ENCODE measurements around the gene TTC9C. TPM values are rescaled to one million over a fixed set of nuclear protein-coding genes. Genes with fewer than 3 reads are reported as not detected.

Gene TTC9C
- polyA plus RNA-seq, 1 donor (not counting 4 experiments of a cell fraction or from before 2014, with no cell fraction given) = 26.1 TPM

DNA sequence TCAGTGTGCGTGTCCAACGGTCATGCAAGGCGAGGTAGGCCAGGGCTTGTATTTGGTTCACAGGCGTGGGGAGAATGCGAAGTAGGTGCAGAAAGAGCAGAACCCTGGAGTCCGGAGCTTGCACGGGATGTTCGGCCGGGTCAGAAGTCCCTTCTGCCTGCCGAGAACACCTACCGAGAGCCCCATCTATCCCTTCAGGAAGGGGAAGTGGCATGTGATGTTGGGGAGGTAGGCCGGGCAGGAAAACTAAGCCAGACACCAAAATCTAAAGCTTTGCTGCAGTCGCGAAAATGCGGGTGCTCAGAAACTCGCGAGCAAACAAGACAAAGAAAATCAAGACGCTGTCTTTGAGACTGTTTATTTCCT is 42.5 kb downstream of the TTC9C start:
- Histone ChIP-seq H3K4me3 (ENCODE audit: control insufficient read depth in 2 of 3, extremely low read depth in 1 of 3, insufficient read depth in 2 of 3, low read depth in 1 of 3, low read length in 3 of 3) (peak overlapping the region; percentile 63 to 83 (median 82)), H3K4me2 (ENCODE audit: control insufficient read depth, extremely low read depth, insufficient read depth, low read depth, low read length) (peak overlapping the region; percentile 86), H3K9me1 (ENCODE audit: control insufficient read depth, extremely low read depth, insufficient read depth, low read length) (no peaks in the 10 kb centered on the region), H3K4me1 (ENCODE audit: control insufficient read depth, extremely low read depth, insufficient read depth, low read length) (peaks cover 18% of the 10 kb centered on the region), H3K36me3 (ENCODE audit: control insufficient read depth in 2 of 2, extremely low read depth in 1 of 2, insufficient read depth in 2 of 2, low read length in 2 of 2) (peaks cover 6 to 11% of the 10 kb centered on the region in 2 experiments), H4K20me1 (ENCODE audit: control insufficient read depth, extremely low read depth, insufficient read depth, low read length) (no peaks in the 10 kb centered on the region), H3K79me2 (ENCODE audit: control insufficient read depth, insufficient read depth, low read length) (peaks cover 15% of the 10 kb centered on the region), H2AFZ (ENCODE audit: control insufficient read depth, low read length) (peak overlapping the region; percentile 96), H3K27ac (ENCODE audit: control insufficient read depth, insufficient read depth, low read length) (peak overlapping the region; percentile 85), H3K9me3 (ENCODE audit: control insufficient read depth, low read depth, low read length) (no peaks in the 10 kb centered on the region), H3K9ac (ENCODE audit: control insufficient read depth, extremely low read depth, insufficient read depth, low read length) (peak overlapping the region; percentile 82), H3K27me3 (ENCODE audit: control insufficient read depth, extremely low read depth, insufficient read depth, low read length) (no peaks in the 10 kb centered on the region)
- dilution Hi-C loops (cut with MboI; ENCODE audit: extremely low pct_ligation_motif_present, low sequenced_read_pairs) = no loop called here
- no peak for FAIRE-seq
- DNase-seq (ENCODE audit: low read depth, low spot score) = no peak
- TF ChIP-seq, protein P1, sequence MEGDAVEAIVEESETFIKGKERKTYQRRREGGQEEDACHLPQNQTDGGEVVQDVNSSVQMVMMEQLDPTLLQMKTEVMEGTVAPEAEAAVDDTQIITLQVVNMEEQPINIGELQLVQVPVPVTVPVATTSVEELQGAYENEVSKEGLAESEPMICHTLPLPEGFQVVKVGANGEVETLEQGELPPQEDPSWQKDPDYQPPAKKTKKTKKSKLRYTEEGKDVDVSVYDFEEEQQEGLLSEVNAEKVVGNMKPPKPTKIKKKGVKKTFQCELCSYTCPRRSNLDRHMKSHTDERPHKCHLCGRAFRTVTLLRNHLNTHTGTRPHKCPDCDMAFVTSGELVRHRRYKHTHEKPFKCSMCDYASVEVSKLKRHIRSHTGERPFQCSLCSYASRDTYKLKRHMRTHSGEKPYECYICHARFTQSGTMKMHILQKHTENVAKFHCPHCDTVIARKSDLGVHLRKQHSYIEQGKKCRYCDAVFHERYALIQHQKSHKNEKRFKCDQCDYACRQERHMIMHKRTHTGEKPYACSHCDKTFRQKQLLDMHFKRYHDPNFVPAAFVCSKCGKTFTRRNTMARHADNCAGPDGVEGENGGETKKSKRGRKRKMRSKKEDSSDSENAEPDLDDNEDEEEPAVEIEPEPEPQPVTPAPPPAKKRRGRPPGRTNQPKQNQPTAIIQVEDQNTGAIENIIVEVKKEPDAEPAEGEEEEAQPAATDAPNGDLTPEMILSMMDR (optimal IDR thresholded peaks at IDR 0.05 in 1 of 3, IDR thresholded peaks at IDR 0.05 in 1 of 3, conservative IDR thresholded peaks at IDR 0.05 in 1 of 3; ENCODE audit: extremely low read depth in 1 of 3, insufficient read depth in 2 of 3, low read length in 3 of 3) = no peak
- TF ChIP-seq EZH2 (IDR thresholded peaks at IDR 0.05; ENCODE audit: low read length) = no peak

DNA sequence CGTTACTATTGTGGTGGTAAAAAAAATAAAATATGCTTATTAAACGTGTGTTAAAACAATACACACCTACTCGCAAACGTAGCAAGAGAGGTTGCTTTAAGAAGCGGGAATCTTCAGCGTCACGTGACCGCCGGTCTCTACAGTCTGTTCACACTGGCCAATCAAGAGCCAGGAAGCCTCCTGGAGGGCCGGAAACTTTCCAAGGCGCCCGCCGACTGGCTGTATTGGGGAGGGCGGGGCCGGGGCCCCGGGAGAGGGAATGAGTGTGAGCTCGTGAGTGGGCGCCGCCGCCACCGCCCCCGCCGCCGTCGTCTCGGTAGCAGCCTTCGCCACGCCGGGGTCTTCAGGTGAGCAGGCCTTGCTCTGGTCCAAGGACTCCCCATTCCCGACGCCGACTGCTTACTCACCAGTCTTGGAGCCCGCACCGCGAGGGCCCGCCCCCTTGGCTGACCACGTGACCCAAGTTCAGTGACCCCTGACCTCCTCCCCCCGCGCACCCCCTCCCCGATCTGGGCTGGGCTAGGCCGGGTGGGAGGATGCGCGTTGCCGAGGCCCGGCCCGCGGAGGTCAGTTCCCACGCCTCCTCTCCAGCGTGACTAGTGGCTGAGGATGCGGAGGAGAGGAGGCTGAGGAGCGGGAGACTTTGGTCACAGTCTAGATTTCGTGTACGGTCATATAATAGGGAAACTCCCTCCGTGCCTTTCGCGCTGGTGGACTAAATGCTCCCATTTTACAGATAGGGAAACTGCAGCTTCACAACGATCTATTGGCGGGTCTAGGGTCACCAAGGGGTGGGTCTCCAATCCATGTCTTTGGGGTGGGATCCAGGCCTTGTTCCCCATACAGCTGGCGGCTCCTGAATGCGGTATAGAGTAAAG is 43.1 kb downstream of the TTC9C start, which contains the start of gene TAF6L:
Gene TAF6L, plus strand, starts transcription at position 253 of the 878 bp plus-strand sequence. CDS start 4,388 bp downstream, outside the sequence.
- Histone ChIP-seq H3K4me2 (ENCODE audit: control insufficient read depth, extremely low read depth, insufficient read depth, low read depth, low read length) (peak within 1 kb of the TSS; percentile 86), H3K4me3 (ENCODE audit: control insufficient read depth in 2 of 3, extremely low read depth in 1 of 3, insufficient read depth in 2 of 3, low read depth in 1 of 3, low read length in 3 of 3) (peak within 1 kb of the TSS; percentile 63 to 83 (median 82)), H3K79me2 (ENCODE audit: control insufficient read depth, insufficient read depth, low read length) (peaks cover 15% of the 10 kb centered on the region), H4K20me1 (ENCODE audit: control insufficient read depth, extremely low read depth, insufficient read depth, low read length) (no peaks in the 10 kb centered on the region), H3K9me1 (ENCODE audit: control insufficient read depth, extremely low read depth, insufficient read depth, low read length) (no peaks in the 10 kb centered on the region), H2AFZ (ENCODE audit: control insufficient read depth, low read length) (peak within 1 kb of the TSS; percentile 96), H3K27me3 (ENCODE audit: control insufficient read depth, extremely low read depth, insufficient read depth, low read length) (no peaks in the 10 kb centered on the region), H3K9ac (ENCODE audit: control insufficient read depth, extremely low read depth, insufficient read depth, low read length) (peak within 1 kb of the TSS; percentile 82), H3K9me3 (ENCODE audit: control insufficient read depth, low read depth, low read length) (no peaks in the 10 kb centered on the region), H3K27ac (ENCODE audit: control insufficient read depth, insufficient read depth, low read length) (peak within 1 kb of the TSS; percentile 85), H3K36me3 (ENCODE audit: control insufficient read depth in 2 of 2, extremely low read depth in 1 of 2, insufficient read depth in 2 of 2, low read length in 2 of 2) (peaks cover 5 to 9% of the 10 kb centered on the region in 2 experiments), H3K4me1 (ENCODE audit: control insufficient read depth, extremely low read depth, insufficient read depth, low read length) (peaks cover 18% of the 10 kb centered on the region)
- no peak for TF ChIP-seq EZH2 (IDR thresholded peaks at IDR 0.05; ENCODE audit: low read length)
- TF ChIP-seq, protein P1 (optimal IDR thresholded peaks at IDR 0.05 in 1 of 3, IDR thresholded peaks at IDR 0.05 in 1 of 3, conservative IDR thresholded peaks at IDR 0.05 in 1 of 3; ENCODE audit: extremely low read depth in 1 of 3, insufficient read depth in 2 of 3, low read length in 3 of 3) = no peak
- DNase-seq (ENCODE audit: low read depth, low spot score) = peak; percentile 89
- FAIRE-seq = no peak
- dilution Hi-C loops (cut with MboI; ENCODE audit: extremely low pct_ligation_motif_present, low sequenced_read_pairs) = no loop called here

All from keratinocyte (primary cell).